Measurements from ENCODE around the gene ERCC1.

The ERCC1 gene

DNA sequence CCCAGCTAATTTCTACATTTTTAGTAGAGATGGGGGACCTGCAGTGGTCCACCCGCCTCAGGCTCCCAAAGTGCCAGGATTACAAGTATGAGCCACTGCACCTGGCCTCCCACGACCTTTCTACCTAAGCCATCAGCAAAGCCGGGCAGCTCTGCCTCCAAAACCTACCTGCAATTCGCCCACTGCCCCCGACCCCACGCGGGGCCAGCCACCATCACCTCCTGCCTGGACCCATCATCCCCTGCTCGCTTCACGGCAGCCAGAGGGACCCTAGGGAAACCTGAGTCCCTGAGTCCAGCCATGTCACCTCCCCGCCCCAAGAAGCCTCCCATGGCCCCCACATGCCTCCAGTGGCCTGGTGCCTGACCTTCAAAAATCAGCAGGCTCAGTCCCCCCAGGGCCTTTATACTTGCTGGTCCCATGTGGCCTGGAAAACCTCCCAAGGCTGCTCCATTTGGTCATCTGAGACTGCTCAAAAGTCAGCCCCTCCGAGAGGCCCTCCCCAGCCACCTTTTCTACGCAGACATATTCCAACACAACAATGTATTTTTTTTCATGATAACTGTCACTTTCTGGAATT, 65.4 kb downstream of the ERCC1 start:
- no peak for DNase-seq

DNA sequence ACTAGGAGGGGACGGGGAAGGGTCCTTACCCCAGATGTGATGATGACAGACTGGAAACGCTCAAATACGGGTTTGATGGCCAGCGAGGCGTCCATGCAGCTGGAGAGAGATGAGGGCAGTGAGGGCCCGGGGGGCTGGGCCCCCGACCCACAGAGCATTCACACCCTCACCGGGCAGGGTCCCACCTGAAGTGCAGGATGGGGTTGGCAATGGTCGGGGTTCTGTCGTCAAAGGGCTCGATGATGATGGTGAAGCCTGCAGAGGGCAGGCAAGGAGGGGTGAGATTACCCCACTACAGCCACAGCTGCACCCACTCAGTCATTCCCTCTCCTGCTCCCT, 66.3 kb downstream of the ERCC1 start:
- no peak for DNase-seq

All from NCI-H510A (cell line).